Ectodermal cell (in vitro differentiated cells): ENCODE data around the gene GALNTL6.

ENCODE experiments used
- H3K27ac ChIP-seq: 2 replicates; pipeline ENCODE4 v1.7.0; 2013; ENCODE audit warnings: mild to moderate bottlenecking, low read depth, low read length; ENCODE audit not compliant: insufficient read depth, poor library complexity, severe bottlenecking
- H3K27me3 ChIP-seq: 2 replicates; pipeline ENCODE4 v1.7.0; 2013; ENCODE audit warnings: mild to moderate bottlenecking, low read length; ENCODE audit not compliant: insufficient read depth, control insufficient read depth, poor library complexity, severe bottlenecking
- H3K36me3 ChIP-seq: one replicate; pipeline ENCODE4 v1.7.0; 2013; ENCODE audit warnings: low read length; ENCODE audit not compliant: control insufficient read depth, insufficient read depth
- H3K4me1 ChIP-seq: one replicate; pipeline ENCODE4 v1.7.0; 2013; ENCODE audit warnings: low read length; ENCODE audit not compliant: control insufficient read depth, insufficient read depth
- H3K4me3 ChIP-seq: 2 replicates; pipeline ENCODE4 v1.7.0; 2013; ENCODE audit warnings: low read depth, low read length, control low read depth; ENCODE audit not compliant: insufficient read depth
- H3K9me3 ChIP-seq: 2 replicates; pipeline ENCODE4 v1.7.0; 2013; ENCODE audit warnings: mild to moderate bottlenecking, low read length, moderate library complexity; ENCODE audit not compliant: control insufficient read depth
- WGBS, 2 experiments: methylation state at CpG; one replicate each; pipeline ENCODE4 v1.1.7; 2013; ENCODE audit warnings: missing lambda C conversion rate in 2 of 2; 5-methylcytosine and 5-hydroxymethylcytosine counted together

GALNTL6 gene

GRCh38 chr4:172683021-172683420 is 869.8 kb downstream of the GALNTL6 start:
- no peaks in the 10 kb centered on the region for H3K4me1 ChIP-seq
- H3K4me3 ChIP-seq, result no peak overlapping the region
- WGBS, 2 experiments, result 72 to 90% methylated on average over 3 of the region's 3 CpGs

GRCh38 chr4:172686021-172686420 is 872.8 kb downstream of the GALNTL6 start:
- no peaks in the 10 kb centered on the region for H3K27me3 ChIP-seq
- no peaks in the 10 kb centered on the region for H3K36me3 ChIP-seq
- WGBS, 2 experiments, result 94 to 100% methylated on average over 2 of the region's 2 CpGs
- H3K9me3 ChIP-seq, result no peaks in the 10 kb centered on the region
- no peaks in the 10 kb centered on the region for H3K4me1 ChIP-seq
- H3K4me3 ChIP-seq, result no peak overlapping the region
- no peak overlapping the region for H3K27ac ChIP-seq

More at GRCh38 chr4:172683021-172683420, 869.8 kb downstream of the GALNTL6 start:
- Histone ChIP-seq H3K36me3 (no peaks in the 10 kb centered on the region), H3K27ac (no peak overlapping the region), H3K9me3 (no peaks in the 10 kb centered on the region), H3K27me3 (no peaks in the 10 kb centered on the region)

- Histone ChIP-seq H3K36me3 (no peaks in the 10 kb centered on the region), H3K27ac (no peak overlapping the region), H3K4me3 (no peak overlapping the region), H3K27me3 (no peaks in the 10 kb centered on the region), H3K4me1 (no peaks in the 10 kb centered on the region), H3K9me3 (no peaks in the 10 kb centered on the region)
- no CpG with 5 or more reads among the region's 1 CpG for WGBS, 2 experiments
Observed at GRCh38 chr4:172688534-172688933, 875.3 kb downstream of the GALNTL6 start.

GRCh38 chr4:172691552-172691951 is 878.3 kb downstream of the GALNTL6 start:
- Histone ChIP-seq H3K36me3 (no peaks in the 10 kb centered on the region), H3K4me3 (no peak overlapping the region), H3K4me1 (no peaks in the 10 kb centered on the region), H3K27me3 (no peaks in the 10 kb centered on the region), H3K27ac (no peak overlapping the region), H3K9me3 (no peaks in the 10 kb centered on the region)

- 100% methylated on average over 1 of the region's 2 CpGs; no CpG with 5 or more reads in 1 of the 2 experiments for WGBS, 2 experiments
- no peaks in the 10 kb centered on the region for H3K27me3 ChIP-seq
- no peak overlapping the region for H3K4me3 ChIP-seq
- no peaks in the 10 kb centered on the region for H3K9me3 ChIP-seq
- H3K36me3 ChIP-seq, result no peaks in the 10 kb centered on the region
- no peaks in the 10 kb centered on the region for H3K4me1 ChIP-seq
- no peak overlapping the region for H3K27ac ChIP-seq
Observed at GRCh38 chr4:172692701-172693100, 879.5 kb downstream of the GALNTL6 start.

GRCh38 chr4:172698256-172698655 is 885.1 kb downstream of the GALNTL6 start:
- no peak overlapping the region for H3K4me3 ChIP-seq
- H3K9me3 ChIP-seq, result no peaks in the 10 kb centered on the region
- WGBS, 2 experiments, result 51 to 60% methylated on average over 4 of the region's 4 CpGs
- H3K36me3 ChIP-seq, result no peaks in the 10 kb centered on the region
- no peaks in the 10 kb centered on the region for H3K4me1 ChIP-seq
- H3K27me3 ChIP-seq, result no peaks in the 10 kb centered on the region
- H3K27ac ChIP-seq, result no peak overlapping the region

- Histone ChIP-seq H3K9me3 (peaks cover 3% of the 10 kb centered on the region), H3K4me1 (peaks cover 10% of the 10 kb centered on the region), H3K27ac (no peak overlapping the region), H3K4me3 (no peak overlapping the region), H3K27me3 (no peaks in the 10 kb centered on the region), H3K36me3 (no peaks in the 10 kb centered on the region)
Observed at GRCh38 chr4:172705565-172705964, 892.4 kb downstream of the GALNTL6 start.

GRCh38 chr4:172706000-172706399 is 892.8 kb downstream of the GALNTL6 start:
- Histone ChIP-seq H3K9me3 (peaks cover 3% of the 10 kb centered on the region), H3K36me3 (no peaks in the 10 kb centered on the region), H3K27me3 (no peaks in the 10 kb centered on the region), H3K4me1 (peaks cover 10% of the 10 kb centered on the region), H3K27ac (no peak overlapping the region), H3K4me3 (no peak overlapping the region)

- H3K27ac ChIP-seq, result no peak overlapping the region
- H3K4me1 ChIP-seq, result peaks cover 10% of the 10 kb centered on the region
- 95 to 100% methylated on average over 1 of the region's 1 CpG for WGBS, 2 experiments
- H3K4me3 ChIP-seq, result no peak overlapping the region
- peaks cover 3% of the 10 kb centered on the region for H3K9me3 ChIP-seq
- H3K36me3 ChIP-seq, result no peaks in the 10 kb centered on the region
- no peaks in the 10 kb centered on the region for H3K27me3 ChIP-seq
Observed at GRCh38 chr4:172707622-172708021, 894.4 kb downstream of the GALNTL6 start.

GRCh38 chr4:172708184-172708583 is 895.0 kb downstream of the GALNTL6 start:
- WGBS, 2 experiments, result 88 to 92% methylated on average over 5 of the region's 5 CpGs
- Histone ChIP-seq H3K36me3 (no peaks in the 10 kb centered on the region), H3K27me3 (no peaks in the 10 kb centered on the region), H3K9me3 (peaks cover 3% of the 10 kb centered on the region), H3K4me1 (peaks cover 10% of the 10 kb centered on the region), H3K4me3 (no peak overlapping the region), H3K27ac (no peak overlapping the region)

- WGBS, 2 experiments, result 0% methylated on average over 1 of the region's 1 CpG; no CpG with 5 or more reads in 1 of the 2 experiments
- Histone ChIP-seq H3K36me3 (no peaks in the 10 kb centered on the region), H3K9me3 (peaks cover 3% of the 10 kb centered on the region), H3K27me3 (no peaks in the 10 kb centered on the region), H3K4me1 (peaks cover 10% of the 10 kb centered on the region), H3K27ac (no peak overlapping the region), H3K4me3 (no peak overlapping the region)
Observed at GRCh38 chr4:172709376-172709775, 896.2 kb downstream of the GALNTL6 start.
